K562 (cell line): ENCODE measurements around the gene VWA7. TPM values are rescaled to one million over a fixed set of nuclear protein-coding genes. Genes with fewer than 3 reads are reported as not detected.

Experiments
- BCLAF1 ChIP-seq, 2 experiments: fragments of 450-650 bp in 1 of 2; IDR thresholded peaks; 2 replicates each; pipeline ENCODE4 v1.6.1; 2011 to 2017; ENCODE audit warnings: low read depth in 2 of 2, antibody characterized with exemption in 1 of 2, borderline replicate concordance in 1 of 2, low read length in 1 of 2, mild to moderate bottlenecking in 1 of 2, mixed read lengths in 1 of 2; ENCODE audit not compliant: control insufficient read depth in 1 of 2
- BCOR ChIP-seq: fragments of 450-650 bp; IDR thresholded peaks from 2 replicates; pipeline ENCODE4 v1.6.1; 2016
- CREM ChIP-seq: IDR thresholded peaks from 2 replicates; pipeline ENCODE4 v1.6.1; 2014; ENCODE audit warnings: antibody characterized with exemption, low read depth
- CTCF ChIP-seq, 3 experiments: IDR thresholded peaks in 2 of 3; conservative IDR thresholded peaks in 1 of 3; 2 replicates each; pipeline ENCODE4 v1.5.1; 2011 to 2012; ENCODE audit warnings: low read length in 3 of 3, mild to moderate bottlenecking in 3 of 3, control low read depth in 2 of 3, improper control_type of control experiment in 1 of 3, inconsistent platforms in 1 of 3, low read depth in 1 of 3, mixed read lengths in 1 of 3, moderate library complexity in 1 of 3; ENCODE audit not compliant: insufficient read depth in 2 of 3
- E2F1 ChIP-seq: sonication (generic); formaldehyde crosslinking; IDR thresholded peaks from 2 replicates; pipeline ENCODE4 v1.8.1; 2023; ENCODE audit warnings: mild to moderate bottlenecking, missing genetic modification reagents, moderate library complexity
- FOXO4 ChIP-seq: fragments of 450-650 bp; formaldehyde crosslinking; IDR thresholded peaks from 2 replicates; pipeline ENCODE4 v1.4.0; 2020; ENCODE audit warnings: mild to moderate bottlenecking, moderate library complexity
- HDAC1 ChIP-seq, 2 experiments: fragments of 450-650 bp; IDR thresholded peaks; 2 replicates each; pipeline ENCODE4 v1.6.1; 2016 to 2017; ENCODE audit warnings: inconsistent platforms in 1 of 2, mild to moderate bottlenecking in 1 of 2, moderate library complexity in 1 of 2
- HINFP ChIP-seq: fragments of 450-650 bp; conservative IDR thresholded peaks from 2 replicates; pipeline ENCODE4 v1.6.1; 2016; ENCODE audit warnings: missing genetic modification characterization, low read depth, mild to moderate bottlenecking, control low read depth, missing compliant biosample characterization
- ILF3 ChIP-seq: fragments of 450-650 bp; IDR thresholded peaks from 2 replicates; pipeline ENCODE4 v1.6.1; 2018; ENCODE audit warnings: antibody characterized with exemption, mild to moderate bottlenecking, moderate library complexity, borderline replicate concordance
- PHF20 ChIP-seq: fragments of 450-650 bp; IDR thresholded peaks from 2 replicates; pipeline ENCODE4 v1.6.1; 2018; ENCODE audit not compliant: partially characterized antibody
- RAD21 ChIP-seq, 2 experiments: fragments of 250-450 bp in 1 of 2; fragments of 450-650 bp in 1 of 2; sonication (Bioruptor Pico) in 1 of 2; formaldehyde crosslinking in 1 of 2; IDR thresholded peaks in 1 of 2; conservative IDR thresholded peaks in 1 of 2; 2 replicates each; pipeline versions ENCODE4 v1.4.0 to v1.8.0; 2020 to 2022; ENCODE audit warnings: mild to moderate bottlenecking in 2 of 2, moderate library complexity in 1 of 2
- SMAD3 ChIP-seq: fragments of 450-650 bp; formaldehyde crosslinking; conservative IDR thresholded peaks from 2 replicates; pipeline ENCODE4 v1.4.0; 2020; ENCODE audit warnings: mild to moderate bottlenecking
- ZBTB1 ChIP-seq: sonication (generic); formaldehyde crosslinking; IDR thresholded peaks from 2 replicates; pipeline ENCODE4 v1.8.1; 2023; ENCODE audit warnings: missing genetic modification reagents, low read depth, mild to moderate bottlenecking, borderline replicate concordance
- ZNF41 ChIP-seq: fragments of 250-450 bp; sonication (Bioruptor Pico); conservative IDR thresholded peaks from 2 replicates; pipeline ENCODE4 v1.4.0; 2020; ENCODE audit warnings: mild to moderate bottlenecking
- ZNF57 ChIP-seq: fragments of 450-650 bp; formaldehyde crosslinking; IDR thresholded peaks from 2 replicates; pipeline ENCODE4 v1.4.0; 2020; ENCODE audit warnings: mild to moderate bottlenecking, moderate library complexity
- polyA plus RNA-seq, 8 experiments: library from polyadenylated mRNA; depleted of rRNA in 4 of 8; stranded (reverse) in 5 of 8; unstranded in 3 of 8; fragments of >200 nt; fragmentation: Nextera tagmentation in 2 of 8; fragmentation: Illumina TruSeq in 1 of 8; extraction: Ambion mirVana in 2 of 8; extraction: Trizol in 1 of 8; gene quantifications; 2 replicates each; pipeline versions ENCODE4 v1.2.1 to v1.2.3, GENCODE V29; 2011 to 2014; ENCODE audit warnings: inconsistent platforms in 1 of 8, missing spikeins in 1 of 8
- total RNA-seq, 7 experiments: library from RNA; depleted of rRNA in 6 of 7; stranded (reverse); fragments of >200 nt in 6 of 7; fragmentation: Illumina TruSeq in 2 of 7; extraction: Trizol in 2 of 7; gene quantifications; 2 replicates each; pipeline versions ENCODE4 v1.2.1 to v1.2.3, GENCODE V29; 2011 to 2021; ENCODE audit warnings: low replicate concordance in 1 of 7
- TF ChIP-seq, protein P1 (sequence below): sonication (generic); formaldehyde crosslinking; IDR thresholded peaks from 2 replicates; pipeline ENCODE4 v1.8.0; 2022; ENCODE audit warnings: missing genetic modification reagents, mild to moderate bottlenecking, moderate library complexity, borderline replicate concordance

Gene VWA7
- total and polyA plus RNA-seq, 9 of the 15 experiments (the other 6 are each of a cell fraction or from before 2014, with no cell fraction given): 0.18 to 2.9 (median 0.95) TPM

- no peak for TF ChIP-seq E2F1
- TF ChIP-seq CTCF (IDR thresholded peaks at IDR 0.05 in 2 of 3, conservative IDR thresholded peaks at IDR 0.05 in 1 of 3; ENCODE audit: insufficient read depth in 2 of 3, low read depth in 1 of 3, low read length in 3 of 3): no peak
- no peak for TF ChIP-seq ILF3
- TF ChIP-seq BCOR: no peak
- TF ChIP-seq ZNF57 (CRISPR knock-in tag): 0 out of 2 replicates have a peak, but pooled peaks have one; percentile 78
- TF ChIP-seq FOXO4: 0 out of 2 replicates have a peak, but pooled peaks have one; percentile 10
- TF ChIP-seq BCLAF1 (IDR thresholded peaks at IDR 0.05; ENCODE audit: borderline replicate concordance in 1 of 2, control insufficient read depth in 1 of 2, low read depth in 2 of 2, low read length in 1 of 2): no peak
- peak; percentile 68 for TF ChIP-seq ZNF41 (CRISPR knock-in tag)
- TF ChIP-seq, protein P1, sequence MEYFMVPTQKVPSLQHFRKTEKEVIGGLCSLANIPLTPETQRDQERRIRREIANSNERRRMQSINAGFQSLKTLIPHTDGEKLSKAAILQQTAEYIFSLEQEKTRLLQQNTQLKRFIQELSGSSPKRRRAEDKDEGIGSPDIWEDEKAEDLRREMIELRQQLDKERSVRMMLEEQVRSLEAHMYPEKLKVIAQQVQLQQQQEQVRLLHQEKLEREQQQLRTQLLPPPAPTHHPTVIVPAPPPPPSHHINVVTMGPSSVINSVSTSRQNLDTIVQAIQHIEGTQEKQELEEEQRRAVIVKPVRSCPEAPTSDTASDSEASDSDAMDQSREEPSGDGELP (CRISPR knock-in tag): 0 out of 2 replicates have a peak, but pooled peaks have one; percentile 56
- TF ChIP-seq SMAD3 (CRISPR knock-in tag): peak; percentile 83
- TF ChIP-seq RAD21 (CRISPR knock-in tag; conservative IDR thresholded peaks at IDR 0.05 in 1 of 2, IDR thresholded peaks at IDR 0.05 in 1 of 2): peak in 1 of 2 experiments; percentile 31; a peak in 3 of 4 replicates
- peak; percentile 94 for TF ChIP-seq ZBTB1 (CRISPR knock-in tag)
- TF ChIP-seq PHF20: no peak
- peak; percentile 62; the same call in 1 of the 2 replicates for TF ChIP-seq HINFP (tag)
- no peak; the same call in 1 of the 2 replicates for TF ChIP-seq CREM
- TF ChIP-seq HDAC1 (IDR thresholded peaks at IDR 0.05): peak in 1 of 2 experiments; percentile 69; a peak in 1 of 4 replicates
These were observed 49.7 kb upstream of the VWA7 start (continued) for GRCh38 chr6:31826793-31827285.
